HG03095 (cell line): Measurements from ENCODE around the gene FRMD4B.

Source experiments
- ATAC-seq: cut with Tn5 transposase; IDR thresholded peaks from one replicate; pipeline ENCODE4 v1.9.1; 2021; ENCODE audit warnings: moderate library complexity; ENCODE audit not compliant: unreplicated experiment

Gene FRMD4B

GRCh38 chr3:69210068-69210730 lies 175.7 kb downstream of the FRMD4B start:
- no peak for ATAC-seq

GRCh38 chr3:69209413-69209812 lies 176.5 kb downstream of the FRMD4B start:
- no peak for ATAC-seq

GRCh38 chr3:69207031-69207430 lies 178.9 kb downstream of the FRMD4B start:
- ATAC-seq, result no peak

- no peak for ATAC-seq
Observed at GRCh38 chr3:69205385-69205784, 180.5 kb downstream of the FRMD4B start.

- ATAC-seq, result peak; percentile 78
Observed at GRCh38 chr3:69204315-69204957, 181.5 kb downstream of the FRMD4B start.

- peak; percentile 16 for ATAC-seq
Observed at GRCh38 chr3:69203631-69204314, 182.1 kb downstream of the FRMD4B start.

- ATAC-seq, result no peak
Observed at GRCh38 chr3:69201658-69202057, 184.2 kb downstream of the FRMD4B start.

GRCh38 chr3:69200384-69201068 lies 185.4 kb downstream of the FRMD4B start:
- ATAC-seq, result no peak

- ATAC-seq, result no peak
Observed at GRCh38 chr3:69199942-69200341, 185.9 kb downstream of the FRMD4B start.

GRCh38 chr3:69197922-69198530 lies 187.9 kb downstream of the FRMD4B start:
- ATAC-seq, result no peak

GRCh38 chr3:69197455-69197854 lies 188.4 kb downstream of the FRMD4B start:
- no peak for ATAC-seq

GRCh38 chr3:69196876-69197275 lies 189.0 kb downstream of the FRMD4B start:
- ATAC-seq, result no peak

GRCh38 chr3:69194431-69195165 lies 191.3 kb downstream of the FRMD4B start:
- no peak for ATAC-seq

- no peak for ATAC-seq
Observed at GRCh38 chr3:69193749-69194148, 192.1 kb downstream of the FRMD4B start.

GRCh38 chr3:69191516-69191915 lies 194.4 kb downstream of the FRMD4B start:
- ATAC-seq, result no peak

GRCh38 chr3:69189487-69189886 lies 196.4 kb downstream of the FRMD4B start:
- no peak for ATAC-seq

- ATAC-seq, result no peak
Observed at GRCh38 chr3:69186575-69187093, 199.3 kb downstream of the FRMD4B start.

- no peak for ATAC-seq
Observed at GRCh38 chr3:69182588-69183316, 203.1 kb downstream of the FRMD4B start.

GRCh38 chr3:69181592-69182211 lies 204.2 kb downstream of the FRMD4B start:
- ATAC-seq, result no peak
